ENCODE results near the gene CEP192. TPM values are rescaled to one million over a fixed set of nuclear protein-coding genes. Genes with fewer than 3 reads are reported as not detected.

The CEP192 gene
- total RNA-seq, 4 donors from 2014 or later, result 6.8 to 8.3 (median 7.3) TPM

- in situ Hi-C loops (cut with MboI; ENCODE audit: low sequenced_read_pairs in 4 of 4), result no loop called here
- Histone ChIP-seq H3K36me3 (peaks cover 0 to 37% of the 10 kb centered on the region in 2 donors), H3K4me3 (no peak overlapping the region), H3K27me3 (no peaks in the 10 kb centered on the region), H3K9me3 (no peaks in the 10 kb centered on the region), H3K27ac (no peak overlapping the region), H3K4me1 (peaks cover 0 to 6% of the 10 kb centered on the region in 2 donors)
- DNase-seq, result no peak
- TF ChIP-seq, protein P1, sequence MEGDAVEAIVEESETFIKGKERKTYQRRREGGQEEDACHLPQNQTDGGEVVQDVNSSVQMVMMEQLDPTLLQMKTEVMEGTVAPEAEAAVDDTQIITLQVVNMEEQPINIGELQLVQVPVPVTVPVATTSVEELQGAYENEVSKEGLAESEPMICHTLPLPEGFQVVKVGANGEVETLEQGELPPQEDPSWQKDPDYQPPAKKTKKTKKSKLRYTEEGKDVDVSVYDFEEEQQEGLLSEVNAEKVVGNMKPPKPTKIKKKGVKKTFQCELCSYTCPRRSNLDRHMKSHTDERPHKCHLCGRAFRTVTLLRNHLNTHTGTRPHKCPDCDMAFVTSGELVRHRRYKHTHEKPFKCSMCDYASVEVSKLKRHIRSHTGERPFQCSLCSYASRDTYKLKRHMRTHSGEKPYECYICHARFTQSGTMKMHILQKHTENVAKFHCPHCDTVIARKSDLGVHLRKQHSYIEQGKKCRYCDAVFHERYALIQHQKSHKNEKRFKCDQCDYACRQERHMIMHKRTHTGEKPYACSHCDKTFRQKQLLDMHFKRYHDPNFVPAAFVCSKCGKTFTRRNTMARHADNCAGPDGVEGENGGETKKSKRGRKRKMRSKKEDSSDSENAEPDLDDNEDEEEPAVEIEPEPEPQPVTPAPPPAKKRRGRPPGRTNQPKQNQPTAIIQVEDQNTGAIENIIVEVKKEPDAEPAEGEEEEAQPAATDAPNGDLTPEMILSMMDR (IDR thresholded peaks at IDR 0.05 in 4 of 5, conservative IDR thresholded peaks at IDR 0.05 in 1 of 5), result no peak
- no peak for TF ChIP-seq POLR2A (IDR thresholded peaks at IDR 0.05)
- ATAC-seq, result no peak
- intact Hi-C loops (cut with DNase I; ENCODE audit: low total_unique reads), result no loop called here
Measured at GRCh38 chr18:13025233-13025632, 34.1 kb downstream of the CEP192 start.

DNA sequence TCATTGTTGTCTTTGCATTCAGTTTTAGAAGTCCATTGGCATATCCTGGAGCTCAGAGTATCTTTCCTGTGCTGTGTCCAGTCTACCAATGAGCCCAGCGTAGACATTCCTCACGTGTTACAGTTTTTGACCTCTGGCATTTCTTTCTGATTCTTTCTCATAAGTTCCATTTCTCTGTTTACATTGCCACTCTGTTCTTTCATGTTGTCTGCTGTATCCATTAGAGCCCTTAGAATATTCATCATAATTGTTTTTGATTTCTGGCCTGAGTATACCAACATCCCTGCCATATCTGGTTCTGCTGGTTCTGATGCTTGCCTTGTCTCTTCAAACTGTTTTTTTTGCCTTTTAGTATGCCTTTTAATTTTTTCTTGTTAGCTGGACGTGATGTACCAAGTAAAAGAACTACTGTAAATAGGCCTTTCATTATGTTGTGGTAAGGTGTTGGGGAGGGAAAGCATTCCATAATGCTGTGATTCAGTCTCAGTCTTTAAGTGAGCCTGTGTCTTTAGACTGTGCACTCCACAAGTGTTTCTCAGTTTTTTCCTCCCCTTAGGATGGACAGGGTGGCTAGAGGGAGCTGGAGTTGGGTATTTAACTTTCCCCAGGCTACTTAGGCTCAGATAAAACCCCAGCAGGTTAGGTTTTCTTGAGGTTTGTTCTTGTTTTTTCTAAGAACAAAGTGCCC lies 35.6 kb downstream of the CEP192 start:
- no peak for DNase-seq
- intact Hi-C loops (cut with DNase I; ENCODE audit: low total_unique reads) (no loop called here), in situ Hi-C loops (cut with MboI; ENCODE audit: low sequenced_read_pairs in 4 of 4) (no loop called here)
- Histone ChIP-seq H3K36me3 (peaks cover 0 to 25% of the 10 kb centered on the region in 2 donors), H3K27ac (no peak overlapping the region), H3K4me3 (no peak overlapping the region), H3K4me1 (peaks cover 0 to 6% of the 10 kb centered on the region in 2 donors), H3K27me3 (no peaks in the 10 kb centered on the region), H3K9me3 (no peaks in the 10 kb centered on the region)
- TF ChIP-seq, protein P1 (IDR thresholded peaks at IDR 0.05 in 4 of 5, conservative IDR thresholded peaks at IDR 0.05 in 1 of 5), result no peak
- no peak for TF ChIP-seq POLR2A (IDR thresholded peaks at IDR 0.05)
- ATAC-seq, result no peak

DNA sequence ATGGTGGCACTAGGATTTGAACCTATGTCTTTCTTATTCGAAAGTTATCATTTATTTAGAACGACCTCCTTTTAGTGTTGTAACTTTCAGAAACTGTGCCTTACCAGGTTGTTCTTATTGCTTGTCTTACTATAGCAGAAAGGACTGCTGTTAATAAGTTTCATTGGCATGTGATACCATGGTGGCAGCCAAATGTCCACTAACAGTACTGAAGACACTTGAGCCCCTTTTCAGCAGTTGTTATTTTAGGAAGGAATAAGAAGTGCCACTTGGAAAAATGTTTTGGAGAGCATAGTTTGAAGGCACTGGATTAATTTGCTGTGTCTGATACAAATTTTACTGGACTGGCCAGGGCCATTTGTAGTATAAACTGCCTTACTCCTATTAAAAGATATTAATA lies 37.7 kb downstream of the CEP192 start:
- DNase-seq (no peak), ATAC-seq (peak in 1 of 2 donors; percentile 56)
- H3K4me3 ChIP-seq, result no peak overlapping the region
- in situ Hi-C loops (cut with MboI; ENCODE audit: low sequenced_read_pairs in 4 of 4), result no loop called here
- intact Hi-C loops (cut with DNase I; ENCODE audit: low total_unique reads), result no loop called here
- H3K36me3 ChIP-seq, result peaks cover 0 to 25% of the 10 kb centered on the region in 2 donors
- H3K9me3 ChIP-seq, result no peaks in the 10 kb centered on the region
- H3K27me3 ChIP-seq, result no peaks in the 10 kb centered on the region
- peak overlapping the region in 3 of 4 donors; percentile 6 to 30 (median 8) for H3K27ac ChIP-seq
- TF ChIP-seq, protein P1 (IDR thresholded peaks at IDR 0.05 in 4 of 5, conservative IDR thresholded peaks at IDR 0.05 in 1 of 5), result no peak
- TF ChIP-seq POLR2A (IDR thresholded peaks at IDR 0.05), result no peak
- peaks cover 0 to 6% of the 10 kb centered on the region in 2 donors for H3K4me1 ChIP-seq

GRCh38 chr18:13032173-13032572 lies 41.0 kb downstream of the CEP192 start:
- Histone ChIP-seq H3K4me1 (peaks cover 0 to 6% of the 10 kb centered on the region in 2 donors), H3K27ac (no peak overlapping the region), H3K4me3 (no peak overlapping the region), H3K27me3 (no peaks in the 10 kb centered on the region), H3K36me3 (peaks cover 0 to 6% of the 10 kb centered on the region in 2 donors), H3K9me3 (no peaks in the 10 kb centered on the region)
- ATAC-seq, result no peak
- intact Hi-C loops (cut with DNase I; ENCODE audit: low total_unique reads), result no loop called here
- TF ChIP-seq POLR2A (IDR thresholded peaks at IDR 0.05), result no peak
- TF ChIP-seq, protein P1 (IDR thresholded peaks at IDR 0.05 in 4 of 5, conservative IDR thresholded peaks at IDR 0.05 in 1 of 5), result no peak
- in situ Hi-C loops (cut with MboI; ENCODE audit: low sequenced_read_pairs in 4 of 4), result no loop called here
- DNase-seq, result no peak

Data from gastrocnemius medialis (tissue), 4 donors.